GM15510 (cell line): ENCODE results near the gene HSPA1L.

Experiments
- POLR2A ChIP-seq: IDR thresholded peaks from 3 replicates; pipeline ENCODE4 v1.6.1; 2011; ENCODE audit warnings: borderline replicate concordance; ENCODE audit not compliant: insufficient read length; ENCODE audit errors: extremely low read depth

HSPA1L gene

DNA sequence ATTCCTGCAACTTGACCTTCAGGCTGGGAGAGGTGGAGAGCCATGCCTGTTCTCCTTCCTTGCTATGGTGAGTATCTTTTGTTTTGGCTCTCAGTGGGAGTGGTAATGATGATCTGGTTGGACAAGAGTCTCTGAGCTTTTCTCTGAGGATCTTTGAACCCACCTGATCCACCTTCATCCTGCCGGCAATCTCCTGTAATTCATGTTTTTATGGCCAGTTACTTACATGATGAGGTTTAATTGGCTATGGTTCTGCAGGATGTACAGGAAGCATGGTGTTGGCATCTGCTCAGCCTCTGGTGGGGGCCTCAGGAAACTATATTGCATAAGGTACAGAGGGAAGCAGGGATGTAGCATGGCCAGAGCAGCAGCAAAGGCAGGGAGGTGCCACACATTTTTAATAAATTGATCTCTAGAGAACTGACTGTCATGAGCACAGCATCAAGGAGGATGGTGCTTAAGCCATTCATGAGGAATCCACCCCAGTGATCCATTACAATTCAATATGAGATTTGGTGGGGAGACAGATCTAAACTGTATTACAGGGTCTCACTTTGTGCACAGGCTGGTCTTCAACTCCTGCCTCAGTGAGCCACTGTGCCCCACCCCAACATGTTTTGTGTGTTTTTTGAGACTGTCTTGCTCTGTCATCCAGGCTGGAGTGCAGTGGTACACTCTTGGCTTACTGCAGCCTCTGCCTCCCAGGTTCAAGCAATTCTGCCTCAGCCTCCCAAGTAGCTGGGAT is 22.5 kb upstream of the HSPA1L start:
- TF ChIP-seq POLR2A, result no peak

GRCh38 chr6:31836474-31837368 is 21.6 kb upstream of the HSPA1L start:
- no peak for TF ChIP-seq POLR2A

DNA sequence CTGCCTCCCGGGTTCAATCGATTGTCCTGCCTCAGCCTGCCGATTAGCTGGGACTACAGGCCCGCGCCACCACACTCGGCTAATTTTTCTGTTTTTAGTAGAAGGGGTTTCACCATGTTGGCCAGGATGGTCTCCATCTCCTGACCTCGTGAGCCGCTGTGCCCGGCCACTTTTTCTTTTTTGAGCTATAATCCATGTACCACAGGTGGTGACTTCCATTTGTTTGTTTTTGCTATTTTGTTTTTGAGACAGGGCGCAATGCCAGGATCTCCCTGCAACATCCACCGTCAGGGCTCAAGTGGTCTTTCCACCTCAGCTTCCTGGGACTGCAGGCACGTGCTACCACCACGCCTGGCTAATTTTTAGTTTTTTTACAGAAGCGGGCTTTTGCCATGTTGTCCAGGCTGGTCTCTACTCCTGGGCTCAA is 21.0 kb upstream of the HSPA1L start:
- TF ChIP-seq POLR2A, result no peak

DNA sequence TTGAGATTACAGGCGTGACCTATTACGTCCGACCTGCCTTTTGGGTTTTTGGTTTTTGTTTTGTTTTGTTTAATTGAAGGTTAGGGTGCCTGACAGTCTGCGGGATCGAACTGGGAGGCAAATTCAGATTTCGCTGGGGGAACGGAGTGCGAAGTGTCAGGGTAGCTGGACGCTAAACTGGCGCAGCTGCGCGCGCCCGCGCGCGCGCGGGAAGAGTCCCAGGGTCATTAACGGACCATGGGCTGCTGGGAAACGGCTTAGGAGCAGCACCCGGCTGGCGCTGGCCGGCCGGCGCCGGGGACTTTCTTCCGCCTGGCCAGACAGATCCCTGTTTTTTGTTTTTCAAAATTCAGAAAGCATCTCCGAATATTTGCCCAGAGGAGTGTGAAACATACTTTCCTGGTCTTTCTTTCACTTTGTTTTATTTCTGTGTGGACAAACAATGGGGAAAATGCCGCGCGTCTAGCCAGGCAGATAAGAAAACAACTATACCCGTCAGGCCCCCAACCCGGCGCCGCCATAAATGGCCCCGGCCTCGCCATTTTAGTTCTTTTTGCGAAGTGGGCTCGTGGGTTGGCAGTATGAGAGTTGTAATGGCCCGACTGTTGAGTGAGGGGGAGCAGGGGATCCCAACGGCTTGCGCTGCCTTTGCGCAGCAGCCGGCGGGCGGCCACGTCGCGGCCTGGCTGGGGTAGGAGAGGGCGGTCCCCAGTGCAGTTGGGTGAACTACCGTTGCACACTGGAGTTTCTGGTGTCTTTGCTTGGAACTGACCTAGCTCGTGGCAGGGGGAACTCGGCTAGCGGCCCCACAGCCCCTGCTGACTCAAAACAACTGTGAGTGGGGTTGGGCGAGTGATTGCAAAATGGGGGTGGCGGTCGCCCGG is 19.5 kb upstream of the HSPA1L start:
- peak; percentile 99 for TF ChIP-seq POLR2A

DNA sequence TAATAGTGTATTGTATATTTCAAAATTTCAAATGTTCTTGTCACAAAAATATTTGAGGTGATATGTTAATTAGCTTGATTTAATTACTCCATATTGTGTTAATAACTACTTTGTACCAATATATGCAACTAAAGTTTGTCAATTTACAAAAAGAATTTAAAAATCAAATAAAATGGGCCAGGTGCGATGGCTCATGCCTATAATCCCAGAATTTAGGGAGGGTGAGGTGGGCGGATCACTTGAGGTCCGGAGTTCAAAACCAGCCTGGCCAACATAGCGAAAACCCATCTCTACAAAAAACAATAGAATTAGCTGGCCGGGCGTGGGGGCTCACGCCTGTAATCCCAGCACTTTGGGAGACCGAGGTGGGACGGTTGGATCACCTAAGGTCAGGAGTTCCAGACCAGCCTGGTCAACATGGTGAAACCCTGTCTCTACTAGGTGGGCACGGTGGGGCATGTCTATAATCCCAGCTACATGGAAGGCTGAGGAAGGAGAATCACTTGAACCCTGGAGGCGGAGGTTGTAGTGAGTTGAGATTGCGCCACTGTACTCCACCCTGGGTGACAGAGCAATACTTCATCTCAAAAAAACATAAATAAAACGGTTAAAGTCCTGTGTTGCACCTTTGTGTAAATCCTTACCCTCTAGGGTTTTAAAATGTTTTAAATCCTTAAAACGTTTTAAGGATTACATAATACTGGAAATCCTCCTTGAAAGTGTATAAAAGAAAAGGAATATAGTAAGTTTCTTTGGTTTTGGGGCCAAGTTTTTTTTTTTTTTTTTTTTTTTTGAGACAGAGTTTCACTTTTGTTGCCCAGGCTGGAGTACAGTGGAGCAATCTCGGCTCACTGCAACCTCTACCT is 16.5 kb upstream of the HSPA1L start:
- TF ChIP-seq POLR2A, result no peak

DNA sequence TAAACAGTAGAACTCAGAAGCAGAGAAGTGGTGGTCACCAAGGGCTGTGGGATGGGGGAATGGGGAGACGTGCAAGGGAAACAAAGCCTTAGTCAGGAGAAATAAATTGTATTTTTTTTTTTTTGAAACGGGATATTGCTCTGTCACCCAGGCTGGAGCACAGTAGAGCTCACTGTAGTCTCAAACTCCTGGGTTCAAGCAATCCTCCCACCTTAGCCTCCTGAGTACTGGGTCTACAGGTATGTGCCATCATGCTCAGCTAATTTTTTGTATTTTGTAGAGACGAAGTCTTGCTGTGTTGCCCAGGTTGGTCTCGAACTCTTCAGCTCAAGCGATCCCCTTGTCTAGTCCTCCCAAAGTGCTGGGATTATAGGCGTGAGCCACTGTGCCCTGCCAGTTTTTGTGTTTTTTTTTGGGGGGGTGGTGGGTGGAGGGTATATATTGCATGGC is 15.8 kb upstream of the HSPA1L start:
- TF ChIP-seq POLR2A, result no peak

GRCh38 chr6:31829633-31830283 is 14.7 kb upstream of the HSPA1L start:
- TF ChIP-seq POLR2A, result no peak

DNA sequence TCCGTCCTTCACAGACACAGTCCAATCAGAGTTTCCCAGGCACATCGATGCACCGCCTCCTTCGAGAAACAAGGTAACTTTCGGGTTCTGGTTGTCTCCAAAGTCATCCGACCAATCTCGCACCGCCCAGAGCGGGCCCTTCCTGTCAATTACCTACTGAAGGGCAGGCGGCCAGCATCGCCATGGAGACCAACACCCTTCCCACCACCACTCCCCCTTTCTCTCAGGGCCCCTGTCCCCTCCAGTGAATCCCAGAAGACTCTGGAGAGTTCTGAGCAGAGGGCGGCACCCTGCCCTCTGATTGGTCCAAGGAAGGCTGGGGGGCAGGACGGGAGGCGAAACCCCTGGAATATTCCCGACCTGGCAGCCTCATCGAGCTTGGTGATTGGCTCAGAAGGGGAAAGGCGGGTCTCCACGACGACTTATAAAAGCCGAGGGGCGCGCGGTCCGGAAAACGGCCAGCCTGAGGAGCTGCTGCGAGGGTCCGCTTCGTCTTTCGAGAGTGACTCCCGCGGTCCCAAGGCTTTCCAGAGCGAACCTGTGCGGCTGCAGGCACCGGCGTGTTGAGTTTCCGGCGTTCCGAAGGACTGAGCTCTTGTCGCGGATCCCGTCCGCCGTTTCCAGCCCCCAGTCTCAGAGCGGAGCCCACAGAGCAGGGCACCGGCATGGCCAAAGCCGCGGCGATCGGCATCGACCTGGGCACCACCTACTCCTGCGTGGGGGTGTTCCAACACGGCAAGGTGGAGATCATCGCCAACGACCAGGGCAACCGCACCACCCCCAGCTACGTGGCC is 12.4 kb upstream of the HSPA1L start, which contains the start of gene HSPA1B:
TSS of gene HSPA1B (plus strand) at position 453 of the 794 bp plus-strand sequence. CDS start at position 666, 213 bp downstream.
- TF ChIP-seq POLR2A, result peak; percentile 99

DNA sequence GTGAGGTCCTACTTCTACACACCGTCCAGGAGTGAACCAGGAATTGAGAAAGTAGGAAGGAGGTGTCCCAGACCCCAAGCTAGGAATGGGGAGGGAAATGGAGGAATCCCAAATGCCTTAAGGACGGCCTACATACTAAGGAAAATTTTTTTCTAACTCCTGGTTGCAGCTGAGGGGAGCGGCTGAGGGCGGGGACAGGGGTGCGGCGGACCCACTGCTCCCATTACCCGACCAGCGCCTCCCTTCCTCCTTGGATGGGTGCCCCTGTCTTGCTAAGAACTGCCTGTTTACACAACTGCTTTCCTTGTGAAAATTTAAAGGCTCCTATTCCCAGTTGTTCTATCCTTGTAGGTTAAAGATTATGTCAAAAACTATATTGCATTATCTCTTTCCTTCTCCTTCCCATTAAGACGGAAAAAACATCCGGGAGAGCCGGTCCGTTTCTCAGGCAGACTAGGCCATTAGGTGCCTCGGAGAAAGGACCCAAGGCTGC is 11.8 kb upstream of the HSPA1L start:
- TF ChIP-seq POLR2A, result peak; percentile 11

GRCh38 chr6:31825553-31825952 is 10.5 kb upstream of the HSPA1L start:
- no peak for TF ChIP-seq POLR2A

GRCh38 chr6:31822036-31822821 is 7.1 kb upstream of the HSPA1L start:
- TF ChIP-seq POLR2A, result no peak
